OCI-LY7 (cell line): ENCODE data around the gene FOXN3. TPM values are rescaled to one million over a fixed set of nuclear protein-coding genes. Genes with fewer than 3 reads are reported as not detected.

Experiments used
- BruUV-seq: library from RNA; stranded (reverse); fragments of 400-500 nt; replicated peaks from 2 replicates; lab custom pipeline; 2021; lab: Mats Ljungman, UMichigan
- CTCF ChIA-PET: fragments of 300-600 bp; sonication (Branson Sonifier 250); formaldehyde crosslinking; loops from one replicate; lab custom pipeline; 2022; ENCODE audit warnings: antibody characterized with exemption; ENCODE audit not compliant: unreplicated experiment; lab: Charles Lee
- POLR2A ChIA-PET: fragments of 300-600 bp; sonication (Branson Sonifier 250); formaldehyde crosslinking; loops from one replicate; lab custom pipeline; 2022; ENCODE audit warnings: antibody characterized with exemption; lab: Charles Lee
- DNase-seq: peaks from one replicate; pipeline ENCODE4 v3.0.0-alpha.2; 2015; ENCODE audit warnings: low spot score
- H2AFZ ChIP-seq: fragments of 200-600 bp; sonication (generic), shearing (Covaris generic); 2 replicates; pipeline ENCODE4 v1.6.1; 2014; ENCODE audit warnings: mild to moderate bottlenecking, antibody characterized with exemption, low read length, moderate library complexity
- H3K27ac ChIP-seq: fragments of 200-600 bp; sonication (generic); 2 replicates; pipeline ENCODE4 v1.5.1; 2014; ENCODE audit warnings: mixed run types, low read depth, mild to moderate bottlenecking, moderate library complexity, low read length, inconsistent platforms; ENCODE audit not compliant: poor library complexity, severe bottlenecking
- H3K36me3 ChIP-seq: fragments of 200-600 bp; sonication (generic); 2 replicates; pipeline ENCODE4 v1.6.1; 2014; ENCODE audit warnings: mild to moderate bottlenecking, antibody characterized with exemption, low read length, moderate library complexity, mixed read lengths; ENCODE audit not compliant: insufficient read depth
- H3K4me1 ChIP-seq: fragments of 200-600 bp; sonication (generic); 2 replicates; pipeline ENCODE4 v1.5.1; 2014; ENCODE audit warnings: mild to moderate bottlenecking, low read length; ENCODE audit not compliant: insufficient read depth, poor library complexity, severe bottlenecking
- H3K4me2 ChIP-seq: fragments of 200-600 bp; sonication (generic); 2 replicates; pipeline ENCODE4 v1.6.1; 2014; ENCODE audit warnings: mild to moderate bottlenecking, low read length
- H3K4me3 ChIP-seq: fragments of 200-600 bp; sonication (generic); 2 replicates; pipeline ENCODE4 v1.5.1; 2014; ENCODE audit warnings: mild to moderate bottlenecking, low read depth, low read length; ENCODE audit not compliant: poor library complexity, severe bottlenecking
- H3K79me2 ChIP-seq: fragments of 200-600 bp; sonication (generic); 2 replicates; pipeline ENCODE4 v1.6.1; 2016; ENCODE audit warnings: low read depth, mild to moderate bottlenecking, low read length, moderate library complexity, mixed read lengths; ENCODE audit not compliant: insufficient read depth
- H3K9me2 ChIP-seq: fragments of 200-600 bp; sonication (generic); 2 replicates; pipeline ENCODE4 v1.6.1; 2016; ENCODE audit warnings: mild to moderate bottlenecking, low read length, mixed read lengths; ENCODE audit not compliant: insufficient read depth
- H3K9me3 ChIP-seq: fragments of 200-600 bp; sonication (generic); 2 replicates; pipeline ENCODE4 v1.6.1; 2014; ENCODE audit warnings: mild to moderate bottlenecking, mixed run types, low read length, mixed read lengths
- H4K20me1 ChIP-seq: fragments of 200-600 bp; sonication (generic); 2 replicates; pipeline ENCODE4 v1.6.1; 2014; ENCODE audit warnings: mild to moderate bottlenecking, antibody characterized with exemption, low read length, moderate library complexity, mixed read lengths; ENCODE audit not compliant: insufficient read depth
- CTCF ChIP-seq: fragments of 200-600 bp; sonication (generic); conservative IDR thresholded peaks from 2 replicates; pipeline ENCODE4 v1.5.1; 2014; ENCODE audit warnings: mild to moderate bottlenecking, antibody characterized with exemption, low read length, moderate library complexity, mixed read lengths
- EZH2phosphoT487 ChIP-seq: fragments of 200-600 bp; sonication (generic); IDR thresholded peaks from 2 replicates; pipeline ENCODE4 v1.6.1; 2018; ENCODE audit warnings: low read depth, borderline replicate concordance, mild to moderate bottlenecking, mixed run types, antibody characterized with exemption, low read length, moderate library complexity, mixed read lengths
- intact Hi-C: fragments of 100-400 bp; cut with micrococcal nuclease; formaldehyde crosslinking; loops from one replicate; pipeline ENCODE4 v1.10.0; 2022; ENCODE audit not compliant: unreplicated experiment
- total RNA-seq, 2 experiments: library from RNA; depleted of rRNA in 1 of 2; stranded (reverse); fragments of >200 nt in 1 of 2; shearing (Covaris generic) in 1 of 2; gene quantifications; 2 replicates each; pipeline ENCODE4 v1.2.3, GENCODE V29; 2014 to 2022

The FOXN3 gene
- total RNA-seq, 2 experiments from 2014 or later: 77.7 to 102 TPM

- BruUV-seq: no TSS peak
- TF ChIP-seq CTCF (no peak), EZH2phosphoT487 (no peak)
- POLR2A ChIA-PET: interaction anchor here (0.6 to 2.0 kb wide), 7 partner anchors 26 to 562 kb away, joined by 3 to 10 read pairs (median 5); no protein-coding TSS in a partner anchor
- CTCF ChIA-PET: no interaction called here
- Histone ChIP-seq H3K4me3 (no peak overlapping the region), H3K4me2 (peak overlapping the region; percentile 92), H3K9me2 (no peaks in the 10 kb centered on the region), H4K20me1 (no peaks in the 10 kb centered on the region), H3K27ac (peak overlapping the region; percentile 99), H3K79me2 (peaks cover 39% of the 10 kb centered on the region; the same call in 1 of the 2 replicates), H3K9me3 (no peaks in the 10 kb centered on the region), H2AFZ (no peak overlapping the region), H3K4me1 (peaks cover 52% of the 10 kb centered on the region), H3K36me3 (no peaks in the 10 kb centered on the region; the same call in none of the 2 replicates)
- intact Hi-C loops: loop anchor here (5.0 to 10.0 kb wide), 2 partner anchors 125 to 192 kb away; no protein-coding TSS in a partner anchor
- no peak for DNase-seq
These were observed 114.6 kb downstream of the FOXN3 start for GRCh38 chr14:89302396-89302950.

- Histone ChIP-seq H2AFZ (no peak overlapping the region), H3K4me3 (no peak overlapping the region), H3K9me3 (no peaks in the 10 kb centered on the region), H4K20me1 (no peaks in the 10 kb centered on the region), H3K9me2 (no peaks in the 10 kb centered on the region), H3K4me2 (no peak overlapping the region), H3K27ac (no peak overlapping the region), H3K36me3 (no peaks in the 10 kb centered on the region; the same call in none of the 2 replicates), H3K79me2 (peaks cover 15% of the 10 kb centered on the region; the same call in 1 of the 2 replicates), H3K4me1 (peaks cover 28% of the 10 kb centered on the region)
- no TSS peak for BruUV-seq
- ChIA-PET POLR2A (no interaction called here), CTCF (no interaction called here)
- intact Hi-C loops: no loop called here
- no peak for DNase-seq
- TF ChIP-seq EZH2phosphoT487 (no peak), CTCF (no peak)
These were observed 117.4 kb downstream of the FOXN3 start for GRCh38 chr14:89299587-89299986.
